Measurements from ENCODE around the gene ACTG2. TPM values are rescaled to one million over a fixed set of nuclear protein-coding genes. Genes with fewer than 3 reads are reported as not detected.

ACTG2 gene
- total RNA-seq, 4 donors from 2014 or later: 394 to 3,499 (median 729) TPM

DNA sequence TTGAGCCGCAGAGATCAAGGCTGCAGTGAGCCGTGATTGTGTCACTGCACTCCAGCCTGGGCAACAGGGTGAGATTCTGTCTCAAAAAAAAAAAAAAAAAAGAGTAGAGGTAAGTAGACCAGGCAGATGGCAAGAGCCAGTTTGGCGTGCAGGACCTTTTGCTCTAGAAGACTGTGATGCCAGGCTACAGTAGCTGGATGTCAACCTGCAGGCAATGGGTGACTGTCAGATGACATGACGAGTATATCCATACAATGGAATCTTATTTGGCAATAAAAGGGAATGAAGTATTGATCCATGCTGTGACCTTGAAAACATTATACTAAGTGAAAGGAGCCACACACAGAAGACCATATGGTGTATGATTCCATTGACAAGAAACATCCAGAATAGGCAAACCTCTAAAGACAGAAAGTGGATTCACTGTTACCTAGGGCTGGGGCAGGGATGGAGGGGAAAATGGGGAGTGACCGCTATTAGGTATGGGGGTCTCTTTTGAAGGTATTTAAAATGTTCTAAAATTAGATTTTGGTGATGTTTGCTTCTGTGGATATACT is 22.7 kb downstream of the ACTG2 start:
- DNase-seq: no peak
- Histone ChIP-seq H3K27me3 (no peaks in the 10 kb centered on the region), H3K36me3 (peaks cover 0 to 6% (median 0%) of the 10 kb centered on the region in 4 donors), H3K4me1 (no peaks in the 10 kb centered on the region), H3K4me3 (no peak overlapping the region), H3K9me3 (no peaks in the 10 kb centered on the region), H3K27ac (peak overlapping the region in 3 of 4 donors; percentile 41 to 89 (median 54))
- no peak for TF ChIP-seq EP300 (IDR thresholded peaks at IDR 0.05; ENCODE audit: low read depth)
- TF ChIP-seq POLR2AphosphoS5 (IDR thresholded peaks at IDR 0.05): peak in 1 of 3 donors; percentile 26
- WGBS, 2 donors (ENCODE audit: low coverage in 1 of 2): 83 to 92% methylated on average over 4 to 5 of the region's 5 CpGs
- in situ Hi-C loops (cut with MboI; ENCODE audit: low pct_ligation_motif_present in 1 of 4, low pct_unique_long_range_greater_than_20kb in 1 of 4, low sequenced_read_pairs in 3 of 4): no loop called here
- intact Hi-C loops (cut with DNase I; ENCODE audit: low total_unique reads): no loop called here

DNA sequence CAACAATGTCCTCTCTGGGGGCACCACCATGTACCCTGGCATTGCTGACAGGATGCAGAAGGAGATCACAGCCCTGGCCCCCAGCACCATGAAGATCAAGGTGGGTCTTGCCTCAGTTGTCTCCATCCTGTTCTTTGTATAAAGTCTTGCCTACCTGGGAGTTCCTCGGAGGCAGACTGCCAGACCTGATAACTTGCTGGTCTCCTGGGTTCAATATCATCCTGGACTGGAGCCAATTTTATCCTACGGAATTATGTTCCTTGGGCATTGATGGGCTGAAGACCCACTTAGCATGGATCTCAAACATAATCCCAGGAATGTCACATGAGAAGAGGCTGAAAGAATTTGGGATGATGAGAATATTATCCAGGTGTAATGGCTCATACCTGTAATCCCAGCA is 23.9 kb downstream of the ACTG2 start:
- Histone ChIP-seq H3K9me3 (no peaks in the 10 kb centered on the region), H3K4me3 (no peak overlapping the region), H3K36me3 (peaks cover 0 to 6% (median 0%) of the 10 kb centered on the region in 4 donors), H3K27ac (peak overlapping the region in 3 of 4 donors; percentile 11 to 41 (median 36)), H3K4me1 (no peaks in the 10 kb centered on the region), H3K27me3 (no peaks in the 10 kb centered on the region)
- in situ Hi-C loops (cut with MboI; ENCODE audit: low pct_ligation_motif_present in 1 of 4, low pct_unique_long_range_greater_than_20kb in 1 of 4, low sequenced_read_pairs in 3 of 4) (no loop called here), intact Hi-C loops (cut with DNase I; ENCODE audit: low total_unique reads) (no loop called here)
- no peak for DNase-seq
- TF ChIP-seq EP300 (IDR thresholded peaks at IDR 0.05; ENCODE audit: low read depth): no peak
- peak in 2 of 3 donors; percentile 4 to 68 for TF ChIP-seq POLR2AphosphoS5 (IDR thresholded peaks at IDR 0.05)
- 28 to 40% methylated on average over 2 of the region's 2 CpGs for WGBS, 2 donors (ENCODE audit: low coverage in 1 of 2)

DNA sequence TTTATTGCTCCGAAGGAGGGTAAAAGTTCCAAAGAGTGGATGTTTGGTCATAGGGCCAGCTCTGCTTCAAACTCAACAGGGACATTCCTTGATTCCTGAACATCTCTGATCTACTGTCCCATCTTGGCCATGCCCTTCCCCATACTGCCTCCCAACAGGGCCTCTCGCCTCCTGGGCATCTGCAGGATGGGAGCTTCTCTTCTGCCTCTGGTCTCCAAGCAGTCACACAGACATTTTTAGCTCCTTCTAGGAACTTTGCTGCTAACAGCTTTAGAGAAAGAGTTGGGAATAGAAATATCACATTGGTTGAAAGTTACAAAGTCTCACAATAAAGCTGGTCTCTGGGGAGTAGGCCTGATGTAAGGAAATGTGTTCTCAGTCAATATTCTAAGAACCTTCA is 24.5 kb downstream of the ACTG2 start:
- no peaks in the 10 kb centered on the region for H3K4me1 ChIP-seq
- DNase-seq: no peak
- WGBS, 2 donors (ENCODE audit: low coverage in 1 of 2): 43% methylated on average over 2 of the region's 2 CpGs
- H3K27ac ChIP-seq: peak overlapping the region in 3 of 4 donors; percentile 4 to 36 (median 34)
- no peaks in the 10 kb centered on the region for H3K27me3 ChIP-seq
- no peak overlapping the region for H3K4me3 ChIP-seq
- in situ Hi-C loops (cut with MboI; ENCODE audit: low pct_ligation_motif_present in 1 of 4, low pct_unique_long_range_greater_than_20kb in 1 of 4, low sequenced_read_pairs in 3 of 4): no loop called here
- peaks cover 0 to 6% (median 0%) of the 10 kb centered on the region in 4 donors for H3K36me3 ChIP-seq
- intact Hi-C loops (cut with DNase I; ENCODE audit: low total_unique reads): no loop called here
- TF ChIP-seq, protein P1, sequence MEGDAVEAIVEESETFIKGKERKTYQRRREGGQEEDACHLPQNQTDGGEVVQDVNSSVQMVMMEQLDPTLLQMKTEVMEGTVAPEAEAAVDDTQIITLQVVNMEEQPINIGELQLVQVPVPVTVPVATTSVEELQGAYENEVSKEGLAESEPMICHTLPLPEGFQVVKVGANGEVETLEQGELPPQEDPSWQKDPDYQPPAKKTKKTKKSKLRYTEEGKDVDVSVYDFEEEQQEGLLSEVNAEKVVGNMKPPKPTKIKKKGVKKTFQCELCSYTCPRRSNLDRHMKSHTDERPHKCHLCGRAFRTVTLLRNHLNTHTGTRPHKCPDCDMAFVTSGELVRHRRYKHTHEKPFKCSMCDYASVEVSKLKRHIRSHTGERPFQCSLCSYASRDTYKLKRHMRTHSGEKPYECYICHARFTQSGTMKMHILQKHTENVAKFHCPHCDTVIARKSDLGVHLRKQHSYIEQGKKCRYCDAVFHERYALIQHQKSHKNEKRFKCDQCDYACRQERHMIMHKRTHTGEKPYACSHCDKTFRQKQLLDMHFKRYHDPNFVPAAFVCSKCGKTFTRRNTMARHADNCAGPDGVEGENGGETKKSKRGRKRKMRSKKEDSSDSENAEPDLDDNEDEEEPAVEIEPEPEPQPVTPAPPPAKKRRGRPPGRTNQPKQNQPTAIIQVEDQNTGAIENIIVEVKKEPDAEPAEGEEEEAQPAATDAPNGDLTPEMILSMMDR (IDR thresholded peaks at IDR 0.05): no peak
- TF ChIP-seq EP300 (IDR thresholded peaks at IDR 0.05; ENCODE audit: low read depth) (no peak), POLR2AphosphoS5 (IDR thresholded peaks at IDR 0.05) (peak in 1 of 3 donors; percentile 54)
- H3K9me3 ChIP-seq: no peaks in the 10 kb centered on the region

DNA sequence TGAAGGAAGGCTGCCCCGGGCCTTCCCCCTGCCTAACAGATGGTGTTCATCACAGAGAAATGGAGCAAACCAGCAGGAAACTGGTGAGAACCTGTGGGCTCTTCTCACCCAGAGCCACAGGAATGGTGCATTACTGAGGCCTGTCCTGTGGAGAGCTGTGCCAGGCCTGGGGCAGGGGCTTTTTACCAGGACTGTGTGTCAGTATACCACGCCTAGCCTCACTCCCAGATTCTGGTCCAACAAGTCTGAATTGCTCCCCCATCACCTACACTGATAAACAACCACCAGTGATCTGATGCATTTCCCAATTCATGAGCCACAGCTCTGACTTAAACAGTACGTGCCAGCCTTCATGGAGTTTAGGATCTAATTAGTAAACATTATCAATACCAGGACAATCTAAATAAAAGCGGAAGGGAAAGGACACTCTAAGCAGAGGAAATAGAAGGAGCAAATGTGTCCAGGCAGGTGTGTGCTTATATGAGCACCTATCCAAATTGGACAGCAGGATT is 24.9 kb downstream of the ACTG2 start:
- TF ChIP-seq POLR2A (IDR thresholded peaks at IDR 0.05): no peak
- peak in 1 of 3 donors; percentile 47 for TF ChIP-seq POLR2AphosphoS5 (IDR thresholded peaks at IDR 0.05)
- in situ Hi-C loops (cut with MboI; ENCODE audit: low pct_ligation_motif_present in 1 of 4, low pct_unique_long_range_greater_than_20kb in 1 of 4, low sequenced_read_pairs in 3 of 4): no loop called here
- 74 to 92% methylated on average over 2 to 4 of the region's 4 CpGs for WGBS, 2 donors (ENCODE audit: low coverage in 1 of 2)
- H3K27ac ChIP-seq: peak overlapping the region in 2 of 4 donors; percentile 4 to 34
- DNase-seq: no peak
- intact Hi-C loops (cut with DNase I; ENCODE audit: low total_unique reads): no loop called here
- H3K9me3 ChIP-seq: no peaks in the 10 kb centered on the region
- H3K27me3 ChIP-seq: no peaks in the 10 kb centered on the region
- no peaks in the 10 kb centered on the region for H3K4me1 ChIP-seq
- H3K4me3 ChIP-seq: no peak overlapping the region
- H3K36me3 ChIP-seq: peaks cover 0 to 6% (median 0%) of the 10 kb centered on the region in 4 donors

DNA sequence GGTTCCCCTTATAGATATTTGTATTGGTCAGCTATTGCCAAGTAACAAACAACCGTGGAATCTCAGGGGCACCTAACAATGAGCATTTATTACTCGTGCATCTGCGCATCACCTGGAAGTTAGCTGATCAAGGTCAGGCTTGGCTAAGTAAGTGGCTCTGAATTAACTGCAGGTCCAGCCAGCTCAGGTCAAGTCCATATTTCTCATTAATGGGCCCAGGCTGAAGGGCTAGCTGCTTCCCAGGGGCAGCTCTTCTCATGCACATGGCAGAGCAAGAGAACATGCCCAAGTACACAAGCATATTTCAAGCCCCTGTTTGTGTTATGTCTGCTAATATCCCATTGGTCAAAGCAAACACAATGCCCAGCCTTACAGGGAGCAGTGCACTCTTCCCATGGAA is 26.0 kb downstream of the ACTG2 start:
- intact Hi-C loops (cut with DNase I; ENCODE audit: low total_unique reads): no loop called here
- Histone ChIP-seq H3K9me3 (no peaks in the 10 kb centered on the region), H3K4me3 (no peak overlapping the region), H3K4me1 (no peaks in the 10 kb centered on the region), H3K36me3 (peaks cover 0 to under 1% (median 0%) of the 10 kb centered on the region in 4 donors), H3K27me3 (no peaks in the 10 kb centered on the region), H3K27ac (peak overlapping the region in 3 of 4 donors; percentile 1 to 12 (median 1))
- no peak for DNase-seq
- in situ Hi-C loops (cut with MboI; ENCODE audit: low pct_ligation_motif_present in 1 of 4, low pct_unique_long_range_greater_than_20kb in 1 of 4, low sequenced_read_pairs in 3 of 4): no loop called here
- TF ChIP-seq POLR2A (IDR thresholded peaks at IDR 0.05): no peak
- peak in 2 of 3 donors; percentile 61 to 66 for TF ChIP-seq POLR2AphosphoS5 (IDR thresholded peaks at IDR 0.05)
- WGBS, 2 donors (ENCODE audit: low coverage in 1 of 2): 86% methylated on average over 3 of the region's 3 CpGs; no CpG with 5 or more reads in 1 of the 2 donors

DNA sequence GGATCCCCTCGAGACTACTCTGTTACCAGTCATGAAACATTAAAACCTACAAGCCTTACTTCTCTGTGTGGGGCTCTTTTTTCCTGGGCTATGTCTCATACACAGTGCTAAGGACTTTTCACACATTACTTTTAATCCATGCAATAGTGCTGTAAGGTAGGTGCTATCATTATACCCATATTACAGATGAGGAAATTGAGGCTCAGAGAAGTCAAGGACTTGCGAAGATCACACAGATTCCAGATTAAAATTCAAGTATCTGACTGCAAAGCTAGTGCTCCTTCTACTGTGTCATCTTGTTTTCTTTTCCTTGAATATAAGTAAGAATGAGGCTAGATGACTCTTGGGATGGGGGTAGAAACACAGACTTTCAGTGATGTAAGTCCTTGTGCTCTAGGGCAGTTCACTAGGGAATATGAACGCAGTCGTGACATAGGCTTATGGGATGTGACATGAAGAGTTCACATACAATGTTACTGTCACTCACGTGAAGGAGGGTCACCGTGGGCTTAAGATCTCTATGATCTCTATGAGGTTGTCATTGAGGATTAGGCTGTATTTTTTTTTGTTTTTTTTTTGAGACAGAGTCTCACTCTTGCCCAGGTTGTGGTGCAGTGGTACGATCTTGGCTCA is 26.9 kb downstream of the ACTG2 start:
- H3K4me1 ChIP-seq: no peaks in the 10 kb centered on the region
- DNase-seq: no peak
- in situ Hi-C loops (cut with MboI; ENCODE audit: low pct_ligation_motif_present in 1 of 4, low pct_unique_long_range_greater_than_20kb in 1 of 4, low sequenced_read_pairs in 3 of 4) (no loop called here), intact Hi-C loops (cut with DNase I; ENCODE audit: low total_unique reads) (loop anchor here (10.0 kb wide), 1 partner anchor 65 kb away; the partner anchor contains the start of gene TET3)
- TF ChIP-seq POLR2AphosphoS5 (IDR thresholded peaks at IDR 0.05): peak in 2 of 3 donors; percentile 79 to 81
- TF ChIP-seq, protein P1 (IDR thresholded peaks at IDR 0.05): no peak
- no peaks in the 10 kb centered on the region for H3K27me3 ChIP-seq
- no peaks in the 10 kb centered on the region for H3K9me3 ChIP-seq
- WGBS, 2 donors (ENCODE audit: low coverage in 1 of 2): 66 to 88% methylated on average over 5 to 7 of the region's 7 CpGs
- peak overlapping the region in 3 of 4 donors; percentile 1 to 68 (median 12) for H3K27ac ChIP-seq
- no peaks in the 10 kb centered on the region for H3K36me3 ChIP-seq
- no peak overlapping the region for H3K4me3 ChIP-seq

All from transverse colon (tissue), 4 donors.